Sigmoid colon (tissue), 7 donors: ENCODE results near the gene FSTL1. TPM values are rescaled to one million over a fixed set of nuclear protein-coding genes. Genes with fewer than 3 reads are reported as not detected.

Experiments
- DNase-seq: peaks from one replicate; pipeline ENCODE4 v3.0.0-alpha.2; 2019
- H3K27ac ChIP-seq, 4 donors: fragments of 200-600 bp; sonication (generic); one replicate each; pipeline ENCODE4 v1.5.1; 2016 to 2019; ENCODE audit warnings: mild to moderate bottlenecking in 1 of 4
- H3K27me3 ChIP-seq, 3 donors: fragments of 200-600 bp; sonication (generic); one replicate each; pipeline ENCODE4 v1.5.1; 2019; ENCODE audit warnings: mild to moderate bottlenecking in 1 of 3
- H3K36me3 ChIP-seq, 4 donors: fragments of 200-600 bp; sonication (generic); one replicate each; pipeline ENCODE4 v1.5.1; 2016 to 2019
- H3K4me1 ChIP-seq, 4 donors: fragments of 200-600 bp; sonication (generic); one replicate each; pipeline ENCODE4 v1.5.1; 2017 to 2019
- H3K4me3 ChIP-seq, 4 donors: fragments of 200-600 bp; sonication (generic); one replicate each; pipeline ENCODE4 v1.5.1; 2017 to 2019; ENCODE audit warnings: mild to moderate bottlenecking in 2 of 4, moderate library complexity in 1 of 4
- H3K9me3 ChIP-seq, 4 donors: fragments of 200-600 bp in 3 of 4; sonication (generic) in 3 of 4; one replicate each; pipeline versions ENCODE4 v1.5.1 to v1.6.1; 2013 to 2019
- CTCF ChIP-seq, 4 experiments: fragments of 450-650 bp in 3 of 4; fragments of 200-600 bp in 1 of 4; IDR thresholded peaks; one replicate each; pipeline ENCODE4 v1.5.1; 2016 to 2019; ENCODE audit warnings: antibody characterized with exemption in 4 of 4, mild to moderate bottlenecking in 3 of 4, moderate library complexity in 2 of 4
- EP300 ChIP-seq, 4 donors: sonication (generic); formaldehyde crosslinking; IDR thresholded peaks; one replicate each; pipeline ENCODE4 v1.6.1; 2017; ENCODE audit warnings: antibody characterized with exemption in 4 of 4
- POLR2A ChIP-seq, 2 donors: fragments of 450-650 bp; IDR thresholded peaks; one replicate each; pipeline ENCODE4 v1.6.1; 2016; ENCODE audit warnings: antibody characterized with exemption in 2 of 2, mild to moderate bottlenecking in 2 of 2, moderate library complexity in 2 of 2
- POLR2AphosphoS5 ChIP-seq, 4 donors: sonication (generic); formaldehyde crosslinking; IDR thresholded peaks; one replicate each; pipeline ENCODE4 v1.6.1; 2017; ENCODE audit warnings: antibody characterized with exemption in 4 of 4
- WGBS, 2 donors: extraction: QIAGEN DNeasy Blood & Tissue Kit; methylation state at CpG; one replicate each; pipeline ENCODE4 v1.1.7; 2013; 5-methylcytosine and 5-hydroxymethylcytosine counted together
- intact Hi-C: fragments of 100-400 bp; cut with DNase I; formaldehyde crosslinking; loops from one replicate; pipeline ENCODE4 v1.15.1; 2023
- polyA plus RNA-seq, 3 donors: library from polyadenylated mRNA; stranded (reverse); fragments of 200-250 nt; gene quantifications; one replicate each; pipeline ENCODE4 v1.2.3, GENCODE V29; 2013
- total RNA-seq, 4 donors: library from RNA; depleted of rRNA; stranded (reverse); fragments of >200 nt; gene quantifications; one replicate each; pipeline ENCODE4 v1.1.0, GENCODE V29; 2016
- donor health status: healthy with polysubstance abuse.
- donor health status: Bipolar disorder and iron deficiency.
- donor health status: healthy.

FSTL1 gene
- total and polyA plus RNA-seq, 7 donors = 8.1 to 653 (median 266) TPM

- WGBS, 2 donors = 91% methylated on average over 5 of the region's 5 CpGs
- H3K27me3 ChIP-seq = no peaks in the 10 kb centered on the region
Measured at GRCh38 chr3:120468635-120469295, 18.0 kb upstream of the FSTL1 start.

GRCh38 chr3:120462409-120462959, 11.7 kb upstream of the FSTL1 start:
- Histone ChIP-seq H3K27ac (no peak overlapping the region), H3K36me3 (no peaks in the 10 kb centered on the region), H3K4me1 (peaks cover 0 to 14% (median 5%) of the 10 kb centered on the region in 4 donors), H3K27me3 (no peaks in the 10 kb centered on the region), H3K4me3 (no peak overlapping the region), H3K9me3 (no peaks in the 10 kb centered on the region)
- DNase-seq = no peak
- 73 to 87% methylated on average over 4 of the region's 4 CpGs for WGBS, 2 donors
- TF ChIP-seq CTCF (IDR thresholded peaks at IDR 0.05) (no peak), POLR2AphosphoS5 (IDR thresholded peaks at IDR 0.05) (no peak), EP300 (IDR thresholded peaks at IDR 0.05) (no peak), POLR2A (IDR thresholded peaks at IDR 0.05) (no peak)
- intact Hi-C loops = no loop called here

More at GRCh38 chr3:120468635-120469295, 18.0 kb upstream of the FSTL1 start:
- no peak for DNase-seq
- Histone ChIP-seq H3K4me3 (no peak overlapping the region), H3K4me1 (peaks cover 0 to 33% (median 22%) of the 10 kb centered on the region in 4 donors), H3K9me3 (no peaks in the 10 kb centered on the region), H3K36me3 (no peaks in the 10 kb centered on the region), H3K27ac (peak overlapping the region in 1 of 4 donors; percentile 69)
- TF ChIP-seq EP300 (IDR thresholded peaks at IDR 0.05) (no peak), POLR2A (IDR thresholded peaks at IDR 0.05) (no peak)
- intact Hi-C loops = no loop called here

- intact Hi-C loops = no loop called here
- Histone ChIP-seq H3K27me3 (no peaks in the 10 kb centered on the region), H3K9me3 (no peaks in the 10 kb centered on the region), H3K4me1 (peaks cover 0 to 14% (median 5%) of the 10 kb centered on the region in 4 donors), H3K36me3 (no peaks in the 10 kb centered on the region), H3K4me3 (no peak overlapping the region), H3K27ac (no peak overlapping the region)
- no peak for TF ChIP-seq POLR2AphosphoS5 (IDR thresholded peaks at IDR 0.05)
- no peak for TF ChIP-seq POLR2A (IDR thresholded peaks at IDR 0.05)
- TF ChIP-seq EP300 (IDR thresholded peaks at IDR 0.05) = no peak
- no peak for TF ChIP-seq CTCF (IDR thresholded peaks at IDR 0.05)
- DNase-seq = no peak
- WGBS, 2 donors = 92 to 93% methylated on average over 3 of the region's 3 CpGs
Measured at GRCh38 chr3:120461416-120461815, 10.6 kb upstream of the FSTL1 start.

GRCh38 chr3:120460862-120461261, 10.1 kb upstream of the FSTL1 start:
- no peaks in the 10 kb centered on the region for H3K36me3 ChIP-seq
- no peak for DNase-seq
- H3K9me3 ChIP-seq = no peaks in the 10 kb centered on the region
- TF ChIP-seq POLR2AphosphoS5 (IDR thresholded peaks at IDR 0.05) (no peak), CTCF (IDR thresholded peaks at IDR 0.05) (no peak), POLR2A (IDR thresholded peaks at IDR 0.05) (no peak), EP300 (IDR thresholded peaks at IDR 0.05) (no peak)
- WGBS, 2 donors = 92 to 93% methylated on average over 9 of the region's 9 CpGs
- intact Hi-C loops = no loop called here
- H3K4me1 ChIP-seq = peaks cover 0 to 14% (median 5%) of the 10 kb centered on the region in 4 donors
- no peaks in the 10 kb centered on the region for H3K27me3 ChIP-seq
- H3K4me3 ChIP-seq = no peak overlapping the region
- no peak overlapping the region for H3K27ac ChIP-seq

GRCh38 chr3:120460181-120460790, 9.5 kb upstream of the FSTL1 start:
- no peaks in the 10 kb centered on the region for H3K9me3 ChIP-seq
- intact Hi-C loops = no loop called here

More at GRCh38 chr3:120460181-120460790, 9.5 kb upstream of the FSTL1 start:
- TF ChIP-seq EP300 (IDR thresholded peaks at IDR 0.05) (no peak), POLR2A (IDR thresholded peaks at IDR 0.05) (no peak), POLR2AphosphoS5 (IDR thresholded peaks at IDR 0.05) (no peak), CTCF (IDR thresholded peaks at IDR 0.05) (no peak)
- no peak overlapping the region for H3K4me3 ChIP-seq
- WGBS, 2 donors = 73 to 80% methylated on average over 5 of the region's 5 CpGs
- H3K27ac ChIP-seq = no peak overlapping the region
- peaks cover 0 to 14% (median 5%) of the 10 kb centered on the region in 4 donors for H3K4me1 ChIP-seq
- H3K36me3 ChIP-seq = no peaks in the 10 kb centered on the region
- no peaks in the 10 kb centered on the region for H3K27me3 ChIP-seq
- no peak for DNase-seq
